Stimulated activated CD4-positive, alpha-beta T cell treated with anti-CD3 and anti-CD28 coated beads, Interleukin-1b, Interleukin-23, amount 100 ng/mL, for 24 hours (primary cell): ENCODE measurements around the gene PCDH8.

Experiments used
- DNase-seq, 4 experiments: peaks; one replicate each; pipeline ENCODE4 v3.0.0-alpha.2; 2020; ENCODE audit warnings: low read depth in 4 of 4, low spot score in 1 of 4

The PCDH8 gene

GRCh38 chr13:52848455-52849195, at the start of gene PCDH8:
Gene PCDH8 (minus strand): TSS chr13:52848640. CDS start chr13:52848436, 204 bp downstream.
- no peak for DNase-seq

GRCh38 chr13:52896827-52897659, 48.6 kb upstream of the PCDH8 start:
- DNase-seq: no peak

GRCh38 chr13:52894413-52894812, 46.0 kb upstream of the PCDH8 start:
- DNase-seq: no peak

GRCh38 chr13:52892925-52893324, 44.5 kb upstream of the PCDH8 start:
- DNase-seq: no peak

GRCh38 chr13:52891706-52892105, 43.3 kb upstream of the PCDH8 start:
- no peak for DNase-seq

GRCh38 chr13:52887165-52887564, 38.7 kb upstream of the PCDH8 start:
- no peak for DNase-seq

GRCh38 chr13:52885141-52885540, 36.7 kb upstream of the PCDH8 start:
- no peak for DNase-seq

- DNase-seq: no peak
Observed at GRCh38 chr13:52884429-52885010, 36.1 kb upstream of the PCDH8 start.

DNA sequence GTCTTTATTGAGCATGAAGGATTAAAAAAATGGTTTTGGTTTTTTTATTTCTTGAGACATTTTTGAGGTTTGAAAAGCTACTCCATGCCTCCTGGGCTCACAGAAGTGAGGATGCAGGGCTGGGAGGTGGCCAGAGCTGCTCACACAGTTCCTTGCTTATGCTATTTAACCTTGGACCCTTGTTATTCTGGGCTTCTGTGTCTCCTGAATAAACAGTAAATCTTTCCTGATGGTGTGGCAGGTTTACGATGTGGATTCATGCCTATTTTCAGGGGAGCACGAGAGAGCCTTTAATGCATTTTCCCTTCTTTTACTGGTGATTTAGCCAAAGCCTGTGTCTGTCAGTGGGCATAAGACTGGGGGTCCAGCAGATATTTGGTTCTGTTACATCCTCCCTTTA, 34.3 kb upstream of the PCDH8 start:
- DNase-seq: no peak

DNA sequence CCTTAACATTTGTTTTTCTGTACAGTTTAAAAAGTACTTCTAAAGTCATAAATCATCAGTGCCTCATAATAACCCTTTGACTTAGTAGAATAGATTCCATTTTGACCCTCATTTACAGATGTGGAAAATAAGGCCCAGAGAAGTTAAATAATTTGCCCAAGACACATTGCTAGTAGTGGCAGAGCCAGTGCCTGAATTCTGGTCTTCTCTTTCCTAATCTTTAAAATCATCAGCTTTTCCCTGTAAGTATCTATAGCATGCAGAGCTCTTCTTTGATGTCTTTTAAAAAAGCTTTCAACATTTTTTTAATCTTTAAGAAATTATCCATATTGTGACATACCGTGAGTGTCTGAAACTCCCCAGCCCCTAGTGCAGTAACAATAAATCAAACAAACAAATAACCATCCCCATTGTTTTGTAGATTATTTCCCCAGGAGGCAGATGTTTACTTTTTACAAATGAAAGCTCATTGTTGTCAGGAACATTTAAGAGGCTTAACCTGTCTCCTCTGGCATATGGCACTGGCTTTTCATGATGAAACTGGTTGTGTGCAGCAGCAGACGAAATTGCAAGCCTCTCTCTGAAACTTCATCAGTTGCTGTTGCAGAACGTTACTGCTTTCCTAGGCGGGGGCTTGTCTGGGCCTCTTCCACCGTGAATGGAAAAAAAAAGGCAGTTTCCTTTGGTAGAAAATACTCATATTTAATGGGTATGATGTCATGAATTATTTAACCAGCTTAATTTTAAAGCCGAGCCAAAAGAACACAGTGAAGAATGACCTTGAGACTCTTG, 31.7 kb upstream of the PCDH8 start:
- DNase-seq: no peak

DNA sequence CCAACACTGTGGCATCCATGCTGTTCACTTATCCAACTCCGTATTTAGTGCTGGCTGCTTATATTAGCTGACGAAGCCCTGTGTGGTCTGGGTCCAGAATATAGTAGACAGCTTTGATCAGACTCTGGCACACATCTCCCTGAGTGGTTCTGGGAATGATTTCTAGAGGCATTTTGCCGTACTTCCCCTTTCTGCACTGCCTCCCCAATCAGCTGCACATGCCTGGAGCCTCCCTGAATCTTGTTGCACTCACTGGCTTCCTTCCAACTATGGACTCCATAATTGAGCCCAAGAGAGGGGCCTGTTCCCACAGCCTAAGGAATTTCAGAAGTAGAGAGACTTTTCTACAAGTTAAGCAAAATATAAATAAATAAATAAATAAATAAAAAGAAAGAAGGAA, 30.4 kb upstream of the PCDH8 start:
- no peak for DNase-seq

DNA sequence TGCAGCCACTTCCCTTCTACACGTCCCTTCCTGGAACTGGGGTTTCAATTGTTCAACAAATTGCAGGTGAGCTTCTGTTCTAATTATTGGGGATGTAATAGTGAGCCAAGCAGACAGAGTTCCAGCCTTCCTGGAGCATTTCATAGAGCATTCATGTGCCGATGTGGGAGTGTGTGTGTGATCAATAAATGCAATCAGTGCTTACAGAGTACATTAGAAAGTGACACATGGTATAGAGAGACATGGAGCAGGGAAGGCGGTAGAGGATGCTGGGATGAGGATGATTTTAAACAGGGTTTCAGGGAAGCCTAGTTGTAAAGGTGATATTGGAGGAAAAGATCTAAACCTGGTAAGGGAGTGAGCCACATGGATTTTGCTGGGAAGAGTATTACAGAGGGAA, 21.7 kb upstream of the PCDH8 start:
- DNase-seq: no peak

GRCh38 chr13:52869621-52870020, 21.2 kb upstream of the PCDH8 start:
- DNase-seq: no peak

- no peak for DNase-seq
Observed at GRCh38 chr13:52869050-52869449, 20.6 kb upstream of the PCDH8 start.

DNA sequence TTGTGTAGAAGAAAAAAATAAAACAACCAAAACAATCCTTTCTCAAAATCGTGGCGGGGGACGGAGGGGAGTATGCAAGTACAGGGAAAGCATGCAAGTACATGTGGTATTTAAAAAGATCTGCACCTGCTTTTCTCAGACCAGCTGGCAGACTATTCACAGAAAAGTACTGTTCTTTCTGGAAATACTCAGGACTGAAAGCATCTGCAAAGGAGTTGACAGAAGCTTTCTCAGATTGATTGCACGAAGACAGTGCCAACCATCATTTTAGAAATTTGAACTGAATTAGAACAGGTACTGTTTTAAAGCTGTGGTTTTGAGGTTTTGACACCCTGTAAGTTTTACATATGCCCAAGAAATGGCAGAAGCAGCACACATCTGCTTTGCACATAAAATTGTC, 19.8 kb upstream of the PCDH8 start:
- no peak for DNase-seq

- no peak for DNase-seq
Observed at GRCh38 chr13:52864941-52865340, 16.5 kb upstream of the PCDH8 start.

- no peak for DNase-seq
Observed at GRCh38 chr13:52862358-52863206, 14.1 kb upstream of the PCDH8 start.

- DNase-seq: no peak
Observed at GRCh38 chr13:52852444-52852843, 4.0 kb upstream of the PCDH8 start.

- DNase-seq: no peak
Observed at GRCh38 chr13:52851137-52851962, 2.9 kb upstream of the PCDH8 start.
